GM12801 (cell line): ENCODE data around the gene FAM20A.

Experiments used
- CTCF ChIP-seq: IDR thresholded peaks from one replicate; pipeline ENCODE4 v1.5.1; 2011; ENCODE audit warnings: control low read depth; ENCODE audit not compliant: insufficient read length; ENCODE audit errors: extremely low read depth

Gene FAM20A

GRCh38 chr17:68600067-68600930 is 868 bp downstream of the FAM20A start:
- no peak for TF ChIP-seq CTCF

GRCh38 chr17:68599552-68600066 is 1.6 kb downstream of the FAM20A start:
- no peak for TF ChIP-seq CTCF

DNA sequence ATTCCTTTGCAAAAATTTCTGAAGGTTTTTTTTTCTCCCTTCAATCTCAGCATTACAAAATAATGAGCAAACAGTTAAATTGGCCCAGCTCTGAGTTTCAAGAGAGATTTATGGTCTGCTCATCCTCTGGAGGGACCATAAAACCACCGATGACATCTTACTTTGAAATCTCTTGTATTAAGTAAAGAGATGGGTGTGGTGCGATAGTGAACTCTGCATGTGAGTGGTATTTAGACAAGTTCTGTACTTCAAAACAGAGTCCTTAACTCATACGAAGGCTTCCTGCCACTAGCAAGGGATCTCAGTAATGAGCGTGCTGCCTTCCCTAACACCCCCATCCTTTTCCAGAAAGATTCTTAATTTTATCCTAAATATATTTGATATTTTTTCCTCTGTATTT is 2.1 kb downstream of the FAM20A start:
- no peak for TF ChIP-seq CTCF

GRCh38 chr17:68598545-68598961 is 2.6 kb downstream of the FAM20A start:
- TF ChIP-seq CTCF: no peak

- no peak for TF ChIP-seq CTCF
Measured at GRCh38 chr17:68598074-68598473, 3.1 kb downstream of the FAM20A start.

DNA sequence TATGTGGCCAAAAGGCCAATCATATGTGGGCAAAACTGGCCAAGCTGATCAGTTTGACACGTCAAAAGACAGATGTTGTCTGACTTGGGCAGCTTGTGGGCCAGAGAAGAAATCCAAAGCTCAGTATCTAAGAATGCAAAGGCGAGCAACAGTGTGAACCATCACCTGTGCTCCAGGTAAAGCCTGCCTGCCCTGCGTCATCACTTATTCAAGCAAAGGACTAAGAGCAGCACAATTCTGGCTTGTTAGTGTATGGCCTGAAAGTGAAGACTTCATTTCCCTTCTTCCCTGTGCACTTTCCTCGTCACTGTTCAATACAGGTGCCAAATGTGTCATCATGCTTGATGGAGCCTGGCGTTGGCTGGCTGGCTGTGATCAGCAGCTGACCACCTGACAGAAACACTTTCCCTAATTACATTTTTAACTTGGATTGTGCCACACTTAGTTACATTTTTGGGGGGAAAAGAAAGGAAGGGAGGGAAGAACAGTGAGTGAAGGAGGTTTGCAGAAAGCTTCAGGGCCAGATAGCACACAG is 4.7 kb downstream of the FAM20A start:
- no peak for TF ChIP-seq CTCF

DNA sequence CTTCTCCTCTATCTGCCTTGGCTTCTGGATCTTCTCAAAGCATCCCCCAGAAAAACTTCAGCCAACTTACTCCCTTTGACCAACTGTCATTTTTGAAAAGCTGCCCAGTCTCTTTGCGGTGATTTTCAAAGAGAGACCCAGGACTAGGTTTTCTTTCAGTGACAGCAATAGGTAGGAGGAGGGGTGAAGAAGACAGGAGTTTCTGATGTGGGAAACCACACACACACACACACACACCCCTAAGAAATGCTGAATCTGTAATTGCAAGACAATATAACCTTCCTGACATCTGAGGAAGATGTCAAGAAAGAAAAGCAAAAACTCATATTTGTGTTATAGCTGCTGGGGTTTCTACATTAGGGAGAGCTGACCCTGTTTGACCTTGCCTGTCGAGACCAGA is 5.2 kb downstream of the FAM20A start:
- TF ChIP-seq CTCF: no peak
